Measurements from ENCODE around the gene DKC1. TPM values are rescaled to one million over a fixed set of nuclear protein-coding genes. Genes with fewer than 3 reads are reported as not detected.
A peak's percentile ranks its signal among the peaks of the same experiment; 100 is the strongest.

The DKC1 gene
- total RNA-seq, 4 donors from 2014 or later, result 22.8 to 128 (median 39.0) TPM

GRCh38 chrX:154727871-154728270, 34.8 kb upstream of the DKC1 start:
- Histone ChIP-seq H3K9me3 (no peaks in the 10 kb centered on the region), H3K27ac (peak overlapping the region in 2 of 4 donors; percentile 63 to 85), H3K4me1 (peaks cover 0 to 14% (median 0%) of the 10 kb centered on the region in 4 donors), H3K36me3 (no peaks in the 10 kb centered on the region), H3K27me3 (no peaks in the 10 kb centered on the region), H3K4me3 (no peak overlapping the region)
- TF ChIP-seq CTCF (IDR thresholded peaks at IDR 0.05), result no peak
- no peak for DNase-seq

GRCh38 chrX:154728431-154729190, 34.1 kb upstream of the DKC1 start:
- H3K27me3 ChIP-seq, result no peaks in the 10 kb centered on the region
- H3K27ac ChIP-seq, result peak overlapping the region in 3 of 4 donors; percentile 12 to 85 (median 63)
- no peak overlapping the region for H3K4me3 ChIP-seq
- H3K36me3 ChIP-seq, result no peaks in the 10 kb centered on the region
- H3K9me3 ChIP-seq, result no peaks in the 10 kb centered on the region
- peaks cover 0 to 14% (median 0%) of the 10 kb centered on the region in 4 donors for H3K4me1 ChIP-seq
- TF ChIP-seq CTCF (IDR thresholded peaks at IDR 0.05) (no peak), POLR2A (IDR thresholded peaks at IDR 0.05) (no peak)
- no peak for DNase-seq

- no peak overlapping the region for H3K4me3 ChIP-seq
- H3K27me3 ChIP-seq, result no peaks in the 10 kb centered on the region
- H3K9me3 ChIP-seq, result no peaks in the 10 kb centered on the region
- no peak for DNase-seq
- H3K4me1 ChIP-seq, result peaks cover 0 to 14% (median 0%) of the 10 kb centered on the region in 4 donors
- no peaks in the 10 kb centered on the region for H3K36me3 ChIP-seq
- peak overlapping the region in 3 of 4 donors; percentile 36 to 85 (median 69) for H3K27ac ChIP-seq
- TF ChIP-seq POLR2A (IDR thresholded peaks at IDR 0.05), result no peak
Measured at GRCh38 chrX:154729439-154729838, 33.2 kb upstream of the DKC1 start.

GRCh38 chrX:154730253-154730891, 32.3 kb upstream of the DKC1 start:
- peak overlapping the region in 3 of 4 donors; percentile 22 to 85 (median 69) for H3K27ac ChIP-seq

GRCh38 chrX:154731184-154731583, 31.5 kb upstream of the DKC1 start:
- Histone ChIP-seq H3K4me1 (peaks cover 0 to 23% (median 0%) of the 10 kb centered on the region in 4 donors), H3K27ac (peak overlapping the region in 3 of 4 donors; percentile 22 to 85 (median 69)), H3K9me3 (no peaks in the 10 kb centered on the region), H3K36me3 (no peaks in the 10 kb centered on the region), H3K4me3 (no peak overlapping the region), H3K27me3 (no peaks in the 10 kb centered on the region)
- TF ChIP-seq CTCF (IDR thresholded peaks at IDR 0.05) (no peak), POLR2A (IDR thresholded peaks at IDR 0.05) (no peak)
- no peak for DNase-seq

More at GRCh38 chrX:154730253-154730891, 32.3 kb upstream of the DKC1 start:
- H3K27me3 ChIP-seq, result no peaks in the 10 kb centered on the region
- TF ChIP-seq CTCF (IDR thresholded peaks at IDR 0.05), result no peak
- no peak for TF ChIP-seq POLR2A (IDR thresholded peaks at IDR 0.05)
- H3K36me3 ChIP-seq, result no peaks in the 10 kb centered on the region
- H3K9me3 ChIP-seq, result no peaks in the 10 kb centered on the region
- no peak for DNase-seq
- peaks cover 0 to 18% (median 0%) of the 10 kb centered on the region in 4 donors for H3K4me1 ChIP-seq
- H3K4me3 ChIP-seq, result no peak overlapping the region

GRCh38 chrX:154731881-154732280, 30.8 kb upstream of the DKC1 start:
- H3K4me1 ChIP-seq, result peaks cover 0 to 23% (median 0%) of the 10 kb centered on the region in 4 donors
- no peaks in the 10 kb centered on the region for H3K27me3 ChIP-seq
- no peaks in the 10 kb centered on the region for H3K9me3 ChIP-seq
- no peak overlapping the region for H3K4me3 ChIP-seq
- H3K27ac ChIP-seq, result peak overlapping the region in 3 of 4 donors; percentile 68 to 85 (median 69)
- DNase-seq, result no peak
- no peak for TF ChIP-seq CTCF (IDR thresholded peaks at IDR 0.05)
- no peak for TF ChIP-seq POLR2A (IDR thresholded peaks at IDR 0.05)
- no peaks in the 10 kb centered on the region for H3K36me3 ChIP-seq

All from Peyer's patch (tissue), 4 donors.